Sigmoid colon (tissue), 4 donors: ENCODE measurements around the gene WASF3.
"Not testable (repeated sequence)": the region's sequence is repeated elsewhere in the genome, so short reads cannot be mapped to it uniquely, and the experiment has no call there.

ENCODE experiments used
- CTCF ChIP-seq, 4 experiments: fragments of 450-650 bp in 3 of 4; fragments of 200-600 bp in 1 of 4; IDR thresholded peaks; one replicate each; pipeline ENCODE4 v1.5.1; 2016 to 2019; ENCODE audit warnings: antibody characterized with exemption in 4 of 4, mild to moderate bottlenecking in 3 of 4, moderate library complexity in 2 of 4
- EP300 ChIP-seq, 4 donors: sonication (generic); formaldehyde crosslinking; IDR thresholded peaks; one replicate each; pipeline ENCODE4 v1.6.1; 2017; ENCODE audit warnings: antibody characterized with exemption in 4 of 4
- POLR2A ChIP-seq, 2 donors: fragments of 450-650 bp; IDR thresholded peaks; one replicate each; pipeline ENCODE4 v1.6.1; 2016; ENCODE audit warnings: antibody characterized with exemption in 2 of 2, mild to moderate bottlenecking in 2 of 2, moderate library complexity in 2 of 2
- POLR2AphosphoS5 ChIP-seq, 4 donors: sonication (generic); formaldehyde crosslinking; IDR thresholded peaks; one replicate each; pipeline ENCODE4 v1.6.1; 2017; ENCODE audit warnings: antibody characterized with exemption in 4 of 4

DNA sequence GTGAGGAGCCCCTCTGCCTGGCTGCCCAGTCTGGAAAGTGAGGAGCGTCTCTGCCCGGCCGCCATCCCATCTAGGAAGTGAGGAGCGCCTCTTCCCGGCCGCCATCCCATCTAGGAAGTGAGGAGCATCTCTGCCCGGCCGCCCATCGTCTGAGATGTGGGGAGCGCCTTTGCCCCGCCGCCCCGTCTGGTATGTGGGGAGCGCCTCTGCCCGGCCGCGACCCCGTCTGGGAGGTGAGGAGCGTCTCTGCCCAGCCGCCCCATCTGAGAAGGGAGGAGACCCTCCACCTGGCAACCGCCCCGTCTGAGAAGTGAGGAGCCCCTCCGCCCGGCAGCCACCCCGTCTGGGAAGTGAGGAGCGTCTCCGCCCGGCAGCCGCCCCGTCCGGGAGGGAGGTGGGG lies 166.1 kb downstream of the WASF3 start:
- TF ChIP-seq EP300, POLR2A, CTCF, POLR2AphosphoS5 (IDR thresholded peaks at IDR 0.05): not testable (repeated sequence)
